Thyroid gland (tissue), 4 donors: Measurements from ENCODE around the gene MDC1.

Experiments
- CTCF ChIP-seq, 6 experiments: fragments of 200-600 bp in 3 of 6; fragments of 450-650 bp in 3 of 6; sonication (generic) in 3 of 6; IDR thresholded peaks; one replicate each; pipeline ENCODE4 v1.5.1; 2016 to 2019; ENCODE audit warnings: antibody characterized with exemption in 6 of 6, mild to moderate bottlenecking in 2 of 6, inconsistent platforms in 1 of 6, moderate library complexity in 1 of 6
- POLR2A ChIP-seq, 2 donors: fragments of 450-650 bp; IDR thresholded peaks; one replicate each; pipeline ENCODE4 v1.6.1; 2017; ENCODE audit warnings: antibody characterized with exemption in 2 of 2, mild to moderate bottlenecking in 2 of 2, moderate library complexity in 1 of 2

GRCh38 chr6:30725713-30726505 lies 8.8 kb upstream of the MDC1 start:
- TF ChIP-seq CTCF (IDR thresholded peaks at IDR 0.05): no peak
- TF ChIP-seq POLR2A (IDR thresholded peaks at IDR 0.05): no peak
